DMS153 treated with DMSO at 0.1 percent for 48 hours (cell line): ENCODE results near the gene RPGRIP1.
"Not testable (repeated sequence)": the region's sequence is repeated elsewhere in the genome, so short reads cannot be mapped to it uniquely, and the experiment has no call there.

Experiments used
- DNase-seq: peaks from one replicate; lab custom pipeline; 2025; ENCODE audit not compliant: unreplicated experiment; lab: John Stamatoyannopoulos, UW

Gene RPGRIP1

DNA sequence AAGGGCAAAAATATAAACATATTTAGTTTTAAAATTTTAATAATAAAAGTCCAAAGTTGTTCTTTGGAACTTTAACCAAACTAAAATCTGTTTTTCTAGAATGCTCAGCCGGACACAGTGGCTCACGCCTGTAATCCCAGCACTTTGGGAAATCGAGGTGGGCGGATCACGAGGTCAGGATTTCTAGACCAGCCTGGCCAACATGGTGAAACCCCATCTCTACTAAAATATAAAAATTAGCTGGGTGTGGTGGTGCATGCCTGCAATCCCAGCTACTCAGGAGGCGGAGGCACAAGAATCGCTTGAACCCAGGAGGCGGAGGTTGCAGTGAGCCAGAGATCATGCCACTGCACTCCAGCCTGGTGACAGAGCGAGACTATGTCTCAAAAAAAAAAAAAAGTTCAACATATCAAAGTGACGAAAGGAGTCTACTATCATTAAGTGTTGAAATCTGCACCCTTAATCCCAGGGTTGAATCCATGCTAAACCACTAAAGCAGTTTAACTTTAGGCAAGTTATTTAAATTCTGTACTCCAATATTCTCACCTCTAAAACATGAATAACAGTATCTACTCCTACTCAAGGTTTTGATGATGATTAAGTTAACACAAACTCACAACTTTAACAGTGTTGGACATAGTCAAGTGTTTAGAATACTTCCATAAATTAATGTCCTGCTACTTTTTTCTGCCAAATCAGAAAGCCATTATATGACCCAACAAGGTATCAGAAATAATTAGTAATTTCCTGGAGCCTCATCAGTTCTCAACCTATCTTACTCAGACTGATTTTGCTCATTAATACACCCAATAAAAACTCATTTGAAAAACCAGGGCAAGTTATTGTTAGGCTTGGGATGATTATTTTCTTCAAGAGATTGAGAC lies 21.6 kb upstream of the RPGRIP1 start:
- DNase-seq = no peak

DNA sequence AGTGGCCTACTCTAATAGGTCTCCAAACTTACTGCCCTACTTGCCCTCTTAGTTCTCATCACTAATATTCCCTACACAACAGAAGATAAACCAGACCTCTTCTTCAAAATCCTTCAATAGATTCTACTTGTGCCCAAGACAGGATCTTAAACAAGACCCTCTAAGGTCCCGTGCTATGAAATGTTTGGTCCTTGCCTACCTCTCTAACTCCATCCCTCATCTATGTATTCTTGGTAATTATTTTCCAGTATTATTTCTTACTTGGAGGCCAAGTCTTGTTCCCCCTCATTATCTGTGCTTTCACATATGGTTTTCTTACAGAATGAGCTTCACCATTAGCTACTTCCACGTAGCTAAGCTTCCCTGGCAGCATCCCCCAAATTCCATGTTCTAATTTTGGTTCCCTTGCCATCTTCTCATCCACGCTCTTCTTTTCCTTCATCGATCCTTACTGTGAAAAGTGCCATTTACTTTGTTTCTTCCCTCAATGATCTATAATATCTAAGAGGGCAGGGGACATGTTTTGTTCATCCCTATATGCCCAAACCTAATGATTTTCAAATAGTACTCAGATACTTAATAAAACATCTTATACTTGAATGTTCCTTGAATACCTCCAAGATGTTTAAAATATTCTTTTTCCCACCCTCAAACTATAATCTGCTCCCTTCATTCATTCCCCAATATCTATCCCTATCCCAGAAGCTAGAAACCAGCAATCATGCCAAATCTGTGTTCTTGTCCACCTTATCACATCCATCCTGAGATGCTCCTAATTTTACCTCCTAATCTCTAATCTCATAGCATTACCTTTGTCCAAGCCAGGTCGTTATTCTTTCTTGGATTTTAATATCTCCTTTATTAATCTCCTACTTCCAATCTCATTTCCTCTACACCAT lies 20.7 kb upstream of the RPGRIP1 start:
- no peak for DNase-seq

DNA sequence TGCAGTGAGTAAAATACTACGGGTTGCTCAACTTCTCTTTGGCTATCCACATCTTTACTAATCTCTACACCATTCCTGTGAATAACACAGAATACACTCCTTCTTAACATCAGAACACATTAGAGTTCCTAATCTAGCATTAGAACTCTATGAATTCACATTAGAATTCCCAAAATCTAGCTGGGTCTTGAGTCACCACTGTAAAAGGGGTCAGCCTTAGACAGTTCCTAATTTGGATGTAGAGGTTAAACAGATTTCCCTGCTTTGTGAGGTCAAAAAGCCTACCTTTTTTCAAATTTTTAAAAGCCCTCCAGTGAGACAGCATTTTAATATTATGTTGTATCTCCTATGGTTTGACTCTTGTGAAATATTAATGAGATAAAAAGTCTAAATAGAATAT lies 18.1 kb upstream of the RPGRIP1 start:
- no peak for DNase-seq

DNA sequence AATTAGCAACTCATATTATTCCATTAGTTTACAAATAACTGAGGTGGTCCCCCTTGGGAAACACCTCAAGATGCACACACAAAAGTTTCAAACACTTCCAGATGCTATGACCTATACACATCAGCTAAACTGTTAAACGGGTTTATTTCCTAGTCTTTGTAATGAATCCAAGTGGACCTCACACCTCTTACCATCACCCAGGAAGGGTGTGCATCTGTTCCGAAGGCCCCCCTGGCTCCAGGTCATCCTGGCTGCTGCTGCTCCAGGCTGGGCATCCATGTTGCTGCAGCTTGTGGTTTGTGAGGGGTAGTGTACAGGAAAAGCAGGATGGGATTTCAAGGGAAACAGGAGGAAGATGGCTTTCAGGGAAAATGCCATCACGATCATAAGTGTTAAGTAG lies 17.5 kb upstream of the RPGRIP1 start:
- DNase-seq = no peak

DNA sequence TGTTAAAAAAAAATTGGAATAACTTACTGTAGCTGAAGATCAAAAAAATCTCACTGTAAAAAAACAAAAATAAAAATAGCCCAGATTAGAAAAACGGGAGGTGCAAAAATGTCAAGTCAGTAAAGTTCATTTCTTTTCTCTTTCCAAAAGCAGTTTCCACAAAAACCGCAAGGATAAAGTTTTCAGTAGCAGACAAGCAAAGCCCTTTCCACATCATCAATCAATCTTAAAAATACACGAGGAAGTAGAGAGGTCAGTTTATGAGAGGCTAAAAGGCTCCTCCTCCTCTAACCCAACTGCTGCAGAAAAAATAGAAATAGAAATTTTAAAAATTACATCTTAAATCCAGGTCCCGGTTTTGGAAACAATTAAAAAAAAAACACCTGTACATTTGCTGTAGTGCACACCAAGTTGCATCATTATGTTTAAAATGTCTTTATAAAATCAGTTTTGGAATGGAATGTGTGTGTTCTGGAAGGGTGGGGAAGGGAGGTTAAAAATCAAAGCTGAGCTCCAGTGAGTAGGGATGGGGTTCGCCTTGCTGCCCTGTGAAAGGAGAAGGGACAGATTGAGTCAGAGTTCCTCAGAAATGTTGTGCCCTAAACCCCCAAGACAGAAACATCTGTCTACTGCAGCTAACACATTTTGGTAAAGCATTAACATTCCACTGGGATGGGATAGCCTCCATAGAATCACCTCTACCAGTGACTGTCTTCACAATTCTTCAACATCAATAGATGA lies 16.4 kb upstream of the RPGRIP1 start:
- DNase-seq = no peak

DNA sequence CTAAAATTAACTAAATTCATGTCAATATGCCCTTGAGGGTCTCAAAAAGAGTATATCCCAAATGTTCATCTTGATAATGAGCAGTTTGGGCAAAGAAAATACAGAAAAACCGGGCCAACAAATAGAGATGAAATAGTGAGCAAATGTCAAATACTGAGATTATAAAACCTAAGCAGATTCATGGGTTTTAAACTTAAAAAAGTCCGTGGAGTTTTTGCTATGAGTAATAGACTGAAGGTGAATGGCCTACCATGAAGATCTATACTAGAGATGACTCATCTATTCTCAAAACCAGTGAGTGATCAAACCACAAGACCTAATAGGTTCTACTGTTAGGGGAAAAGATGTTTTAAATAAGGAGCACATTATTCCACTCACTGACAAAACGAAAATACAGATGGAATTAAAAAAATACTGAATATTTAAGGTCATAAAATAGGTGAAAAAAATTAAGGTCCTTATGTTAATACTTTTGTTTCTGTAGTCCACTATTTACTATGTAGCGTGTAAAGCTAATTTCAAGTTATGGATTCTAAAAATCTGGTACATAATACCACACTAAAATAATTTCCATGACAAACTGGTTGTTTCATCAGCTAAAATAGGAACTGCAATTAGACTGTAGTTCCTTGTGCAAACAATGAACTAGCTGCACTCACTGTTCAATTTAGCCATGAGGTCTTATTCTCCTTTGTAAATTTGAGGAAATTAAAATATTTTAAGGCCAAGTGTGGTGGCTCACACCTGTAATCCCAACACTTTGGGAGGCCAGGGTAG lies 15.7 kb upstream of the RPGRIP1 start:
- DNase-seq = no peak

DNA sequence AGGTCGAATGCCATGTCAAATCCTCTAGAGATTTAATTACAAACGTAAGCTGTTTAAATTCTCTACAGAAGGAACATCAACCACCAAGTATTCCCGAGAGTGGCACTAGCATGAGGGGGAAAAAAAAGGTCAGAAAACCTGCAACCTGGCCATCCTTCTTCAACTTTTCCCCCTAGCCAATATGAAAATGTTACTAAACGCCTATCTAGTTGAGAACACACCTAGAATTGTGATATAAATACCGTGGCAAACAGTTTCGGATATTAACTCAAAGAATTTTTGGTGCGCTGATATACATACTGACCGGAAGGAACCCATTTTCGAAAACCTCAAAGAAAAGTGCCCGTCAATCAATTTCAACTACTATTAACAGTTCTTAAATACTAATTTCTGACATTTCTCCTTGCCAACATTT lies 12.4 kb upstream of the RPGRIP1 start:
- DNase-seq = no peak

DNA sequence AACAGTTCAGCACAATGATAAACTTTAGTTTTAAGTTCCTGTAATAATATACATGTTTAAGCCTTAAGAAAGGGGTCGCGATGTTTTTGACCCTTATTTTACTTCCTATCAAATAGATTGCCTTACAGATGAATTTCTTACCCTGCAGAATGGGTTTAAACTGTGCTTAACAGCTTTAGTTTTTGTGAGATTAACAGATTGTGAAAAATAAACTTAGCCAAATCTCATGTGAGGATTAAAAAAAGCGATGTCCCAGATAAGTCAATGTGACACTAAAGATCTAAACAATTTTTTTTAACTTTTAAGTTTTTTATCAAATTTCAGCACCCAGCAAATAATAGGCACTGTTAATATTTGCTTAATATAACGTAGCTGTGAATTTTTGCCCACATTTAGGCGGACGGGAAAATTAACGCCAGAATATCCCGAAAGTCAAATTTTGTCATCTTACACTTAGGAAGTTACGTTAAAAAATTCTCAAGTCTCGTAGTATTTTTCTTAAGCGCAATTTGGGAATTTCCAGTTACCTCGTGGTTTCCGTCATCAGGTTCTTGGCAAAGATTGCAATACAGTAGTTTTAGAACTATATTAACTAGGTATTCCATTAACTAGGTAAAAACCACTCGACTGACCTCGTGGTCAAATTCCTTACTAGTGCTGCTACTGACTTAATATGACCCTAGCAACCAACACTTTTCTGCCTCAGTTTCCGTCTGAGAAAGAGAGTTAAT lies 11.8 kb upstream of the RPGRIP1 start:
- no peak for DNase-seq

DNA sequence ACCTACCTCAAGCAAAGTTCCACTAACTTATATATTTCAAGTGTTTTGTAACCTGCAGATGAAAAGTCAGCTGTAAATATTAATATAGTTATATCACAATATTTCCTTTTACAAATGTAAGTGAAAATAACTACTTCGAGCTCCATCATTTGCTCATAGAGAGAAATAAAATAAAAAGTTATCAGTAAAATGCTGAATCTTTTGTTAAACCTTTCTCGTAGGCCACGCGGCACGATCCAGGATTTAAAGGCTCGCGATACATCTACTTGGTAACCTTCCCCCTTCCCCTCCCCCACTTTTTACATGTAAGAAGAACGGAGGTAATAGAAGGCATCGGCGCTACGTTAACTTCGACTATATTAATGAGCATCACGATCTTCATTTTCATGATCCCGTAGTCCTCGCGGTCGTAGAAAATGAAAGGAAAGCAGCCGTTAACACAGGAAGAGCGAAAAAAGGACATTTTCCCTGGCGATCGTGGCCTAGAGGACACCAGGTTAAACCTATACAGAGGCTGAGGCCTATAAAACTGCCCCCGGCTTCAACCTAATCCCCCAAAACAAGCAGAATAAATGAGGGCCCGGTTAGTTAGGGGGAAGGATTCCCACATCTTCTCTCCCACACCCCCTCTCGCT lies 11.1 kb upstream of the RPGRIP1 start:
- no peak for DNase-seq

DNA sequence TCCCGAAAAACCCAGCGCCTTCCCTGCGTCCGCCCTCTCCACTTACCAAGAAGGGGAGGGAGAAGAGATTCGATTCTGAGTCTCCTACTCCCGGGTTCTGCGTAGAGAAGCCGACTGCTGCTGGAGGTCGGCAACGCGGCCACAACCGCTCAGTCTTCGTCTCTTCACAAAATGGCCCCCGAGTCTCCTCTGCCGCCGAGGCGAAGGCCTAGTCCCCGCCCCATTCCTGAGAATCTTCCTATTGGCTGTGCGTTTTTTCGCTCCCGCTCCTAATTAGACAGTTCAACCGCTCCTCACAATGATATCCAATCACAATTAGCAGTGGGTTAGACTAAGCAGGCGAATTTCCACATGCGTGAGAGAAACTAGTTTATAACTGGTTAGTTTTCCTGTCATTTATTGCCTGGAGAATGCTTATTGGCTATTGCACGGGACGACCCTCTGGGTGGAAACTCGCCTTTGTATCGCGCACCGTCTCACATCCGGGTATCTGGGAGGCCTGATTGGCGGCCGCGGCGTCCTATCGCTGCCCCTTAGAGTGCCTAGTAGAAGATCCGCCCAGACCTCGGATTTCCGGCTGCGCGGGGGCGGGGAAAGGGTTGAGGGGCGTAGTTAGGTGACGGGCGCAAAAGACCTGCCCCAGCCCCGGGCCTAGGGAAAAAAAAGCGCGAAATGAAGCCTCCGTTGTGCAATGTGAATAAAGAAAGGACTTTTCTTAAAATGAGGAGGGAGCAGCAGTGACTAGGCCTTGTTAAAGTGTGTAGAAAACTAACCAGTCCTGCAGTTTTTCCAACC lies 10.4 kb upstream of the RPGRIP1 start, which contains the start of gene HNRNPC:
HNRNPC (minus strand) TSS at position 191 of the 795 bp plus-strand sequence. CDS start 35,249 bp downstream, outside the sequence.
- DNase-seq = peak; percentile 99

DNA sequence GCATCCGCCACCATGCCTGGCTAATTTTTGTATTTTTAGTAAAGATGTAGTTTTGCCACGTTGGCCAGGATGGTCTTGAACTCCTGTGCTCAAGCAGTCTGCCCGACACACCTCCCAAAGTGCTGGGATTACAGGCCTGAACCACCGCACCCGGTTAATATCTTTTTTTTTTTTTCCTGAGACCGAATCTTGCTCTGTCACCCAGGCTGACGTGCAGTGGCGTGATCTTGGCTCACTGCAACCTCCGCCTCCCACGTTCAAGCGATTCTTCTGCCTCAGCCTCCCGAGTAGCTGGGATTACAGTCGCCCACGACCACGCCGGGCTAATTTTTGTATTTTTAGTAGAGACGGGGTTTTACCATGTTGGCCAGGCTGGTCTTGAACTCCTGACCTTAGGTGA lies 7.2 kb upstream of the RPGRIP1 start:
- not testable (repeated sequence) for DNase-seq

DNA sequence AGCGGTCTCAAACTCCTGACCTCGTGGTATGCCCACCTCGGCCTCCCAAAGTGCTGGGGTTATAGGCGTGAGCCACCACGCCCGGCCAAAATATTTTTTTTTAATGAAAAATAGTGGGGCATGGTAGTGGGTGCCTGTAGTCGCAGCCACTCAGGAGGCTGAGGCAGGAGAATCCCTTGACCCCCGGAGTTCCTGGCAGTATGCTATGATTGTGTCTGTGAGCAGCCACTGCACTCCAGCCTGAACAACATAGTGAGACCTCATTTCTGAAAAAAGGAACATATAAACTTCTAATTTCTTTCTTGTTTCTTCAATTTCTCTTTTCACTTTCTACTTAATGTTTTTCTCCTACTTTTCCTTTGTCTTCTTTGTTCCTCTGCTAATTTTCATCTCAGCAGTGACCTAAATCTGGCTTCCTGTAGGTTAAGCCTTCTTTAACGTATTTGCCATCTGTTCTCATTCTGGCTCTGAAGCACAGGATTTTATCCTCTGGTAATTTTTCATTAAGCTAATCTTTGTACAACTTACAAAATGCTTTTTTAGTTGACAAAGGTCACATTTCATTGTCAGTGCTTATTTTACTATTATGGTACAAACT lies 4.5 kb upstream of the RPGRIP1 start:
- no peak for DNase-seq

DNA sequence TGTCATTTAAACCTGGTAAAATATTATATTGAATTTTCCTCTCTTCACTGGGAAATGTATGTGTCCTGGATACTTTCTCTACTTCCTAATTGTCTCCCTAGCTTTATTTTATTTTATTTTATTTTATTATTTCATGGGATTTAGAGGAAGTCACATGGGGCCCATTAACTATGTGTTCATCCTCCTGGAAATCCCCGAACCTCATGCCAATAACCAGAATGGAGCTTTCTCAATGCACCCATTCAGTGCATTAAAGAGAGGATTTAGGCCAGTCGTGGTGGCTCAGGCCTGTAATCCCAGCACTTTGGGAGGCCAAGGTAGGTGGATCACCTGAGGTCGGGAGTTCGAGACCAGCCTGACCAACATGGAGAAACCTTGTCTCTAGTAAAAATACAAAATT lies 1.3 kb upstream of the RPGRIP1 start:
- DNase-seq = no peak

DNA sequence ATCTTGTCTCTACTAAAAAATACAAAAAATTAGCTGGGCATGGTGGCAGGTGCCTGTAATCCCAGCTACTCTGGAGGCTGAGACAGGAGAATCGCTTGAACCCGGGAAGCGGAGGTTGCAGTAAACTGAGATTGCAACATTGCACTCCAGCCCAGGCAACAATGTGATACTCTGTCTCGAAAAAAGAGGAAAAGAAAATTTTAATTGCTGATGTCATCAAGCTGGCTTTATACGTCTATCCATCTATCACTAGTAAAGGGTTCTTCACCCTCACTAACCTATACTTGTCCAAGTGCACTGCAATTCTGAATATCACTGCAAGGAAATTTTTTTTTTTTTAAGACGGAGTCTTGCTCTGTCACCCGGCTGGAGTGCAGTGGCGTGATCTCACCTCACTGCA lies 2.0 kb downstream of the RPGRIP1 start:
- DNase-seq = not testable (repeated sequence)

DNA sequence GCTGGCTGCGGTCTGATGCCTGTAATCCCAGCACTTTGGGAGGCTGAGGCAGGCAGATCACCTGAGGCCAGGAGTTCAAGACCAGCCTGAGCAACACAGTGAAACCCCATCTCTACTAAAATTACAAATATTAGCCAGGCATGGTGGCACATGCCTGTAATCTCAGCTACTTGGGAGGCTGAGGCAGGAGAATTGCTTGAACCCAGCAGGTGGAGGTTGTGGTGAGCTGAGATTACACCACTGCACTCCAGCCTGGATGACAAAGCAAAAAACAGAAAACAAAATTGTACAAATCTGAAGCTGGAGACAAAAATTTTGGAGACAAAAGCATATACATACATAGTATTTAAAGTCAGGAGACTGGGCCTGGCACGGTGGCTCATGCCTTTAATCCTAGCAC lies 6.6 kb downstream of the RPGRIP1 start:
- DNase-seq = not testable (repeated sequence)

DNA sequence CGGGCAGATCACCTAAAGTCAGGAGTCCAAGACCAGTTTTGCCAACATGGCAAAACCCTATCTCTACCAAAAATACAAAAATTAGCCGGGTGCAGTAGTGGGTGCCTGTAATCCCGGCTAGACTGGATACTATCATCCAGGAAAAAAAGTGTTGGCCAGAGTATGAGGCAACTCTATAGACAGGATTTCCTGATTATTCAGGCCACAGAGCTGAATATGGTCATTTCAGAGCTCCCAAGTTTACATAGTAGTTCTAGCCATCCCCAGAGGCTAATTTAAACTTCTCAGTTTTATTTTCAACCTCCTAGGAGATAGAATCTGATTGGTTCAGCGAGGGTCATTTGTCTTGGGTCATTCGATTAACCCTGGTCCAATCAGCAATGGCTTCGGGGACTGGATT lies 7.3 kb downstream of the RPGRIP1 start:
- no peak for DNase-seq

DNA sequence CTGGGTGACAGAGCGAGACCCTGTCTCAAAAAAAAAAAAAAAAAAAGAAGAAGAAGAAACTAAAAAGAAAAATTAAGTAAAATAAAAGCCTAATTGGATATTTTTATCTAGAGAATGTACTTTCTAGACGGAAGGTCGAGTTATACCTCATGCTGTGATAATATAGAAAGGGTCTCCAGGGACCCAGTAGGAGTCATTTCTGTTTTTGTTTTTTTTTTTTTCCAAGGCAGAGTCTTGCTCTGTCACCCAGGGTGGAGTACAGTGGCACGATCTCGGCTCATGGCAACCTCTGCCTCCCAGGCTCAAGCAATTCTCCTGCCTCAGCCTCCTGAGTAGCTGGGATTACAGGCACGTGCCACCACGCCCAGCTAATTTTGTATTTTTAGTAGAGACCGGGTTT lies 14.1 kb downstream of the RPGRIP1 start:
- DNase-seq = not testable (repeated sequence)

DNA sequence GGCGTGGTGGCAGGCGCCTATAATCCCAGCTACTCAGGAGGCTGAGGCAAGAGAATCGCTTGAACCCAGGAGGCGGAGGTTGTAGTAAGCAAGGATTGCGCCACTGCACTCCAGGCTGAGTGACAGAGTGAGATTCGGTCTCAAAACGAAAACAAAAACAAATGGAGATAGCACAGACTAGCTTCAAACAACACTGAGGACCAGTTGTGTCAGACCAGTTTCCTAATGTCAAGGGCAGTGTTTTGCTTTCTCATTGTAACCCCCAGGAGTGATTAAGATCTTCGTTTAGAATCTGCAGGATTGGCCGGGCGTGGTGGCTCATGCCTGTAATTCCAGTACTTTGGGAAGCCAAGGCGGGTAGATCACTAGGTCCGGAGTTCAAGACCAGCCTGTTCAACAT lies 18.5 kb downstream of the RPGRIP1 start:
- DNase-seq = no peak
